Panc1 (cell line): ENCODE measurements around the gene DGKG. TPM values are rescaled to one million over a fixed set of nuclear protein-coding genes. Genes with fewer than 3 reads are reported as not detected.

Source experiments
- ATAC-seq: fragments of 200-7000 bp; cut with Tn5 transposase; 2 replicates; pipeline ENCODE4 v1.9.1; 2020; ENCODE audit warnings: mild to moderate bottlenecking, moderate library complexity
- BruUV-seq: library from RNA; stranded (reverse); fragments of 400-500 nt; replicated peaks from 2 replicates; lab custom pipeline; 2021; lab: Mats Ljungman, UMichigan
- CTCF ChIA-PET: fragments of 300-600 bp; sonication (Branson Sonifier 250); formaldehyde crosslinking; loops from one replicate; lab custom pipeline; 2022; ENCODE audit warnings: antibody characterized with exemption; lab: Charles Lee
- POLR2A ChIA-PET: fragments of 300-600 bp; sonication (Branson Sonifier 250); formaldehyde crosslinking; loops from one replicate; lab custom pipeline; 2022; ENCODE audit warnings: antibody characterized with exemption; lab: Charles Lee
- DNase-seq: peaks from one replicate; pipeline ENCODE4 v3.0.0-alpha.2; 2010; ENCODE audit warnings: low read depth, low spot score
- H3K27ac ChIP-seq: 2 replicates; pipeline ENCODE4 v1.5.1; 2011; ENCODE audit warnings: mild to moderate bottlenecking, low read length, inconsistent platforms
- H3K27me3 ChIP-seq: fragments of 200-500 bp; sonication (Bioruptor generic); 2 replicates; pipeline ENCODE4 v1.6.0; 2014; ENCODE audit warnings: low read length, inconsistent platforms; ENCODE audit not compliant: control insufficient read depth, insufficient read depth
- H3K36me3 ChIP-seq: fragments of 200-500 bp; sonication (Bioruptor generic); 2 replicates; pipeline ENCODE4 v1.5.1; 2014; ENCODE audit warnings: inconsistent platforms, mild to moderate bottlenecking, low read length, moderate library complexity; ENCODE audit not compliant: control insufficient read depth, insufficient read depth
- H3K4me1 ChIP-seq: 2 replicates; pipeline ENCODE4 v1.5.1; 2011; ENCODE audit warnings: inconsistent platforms, mild to moderate bottlenecking, low read length, moderate library complexity; ENCODE audit not compliant: control insufficient read depth, insufficient read depth
- H3K4me3 ChIP-seq, 2 experiments: 2 replicates each; pipeline ENCODE4 v1.5.1; 2011 to 2012; ENCODE audit warnings: low read depth in 2 of 2, low read length in 2 of 2, mild to moderate bottlenecking in 2 of 2, inconsistent platforms in 1 of 2, moderate library complexity in 1 of 2
- H3K9me3 ChIP-seq: fragments of 200-500 bp; sonication (Bioruptor generic); 2 replicates; pipeline ENCODE4 v1.5.1; 2014; ENCODE audit warnings: low read depth, mild to moderate bottlenecking, inconsistent platforms, low read length, moderate library complexity; ENCODE audit not compliant: control insufficient read depth, insufficient read depth
- CTCF ChIP-seq: fragments of 450-650 bp; IDR thresholded peaks from 2 replicates; pipeline ENCODE4 v1.5.1; 2017; ENCODE audit warnings: mild to moderate bottlenecking
- POLR2AphosphoS5 ChIP-seq: IDR thresholded peaks from 2 replicates; pipeline ENCODE4 v1.6.1; 2012; ENCODE audit warnings: mild to moderate bottlenecking, low read depth, low read length, moderate library complexity
- REST ChIP-seq, 2 experiments: IDR thresholded peaks; 2 replicates each; pipeline ENCODE4 v1.6.1; 2011 to 2012; ENCODE audit warnings: low read depth in 2 of 2, control low read depth in 1 of 2, low read length in 1 of 2, mild to moderate bottlenecking in 1 of 2, moderate library complexity in 1 of 2; ENCODE audit not compliant: insufficient read depth in 1 of 2
- SIN3A ChIP-seq: IDR thresholded peaks from 2 replicates; pipeline ENCODE4 v1.6.1; 2012; ENCODE audit warnings: low read depth, mild to moderate bottlenecking, low read length, moderate library complexity, borderline replicate concordance; ENCODE audit not compliant: insufficient read depth
- TCF7L2 ChIP-seq: IDR thresholded peaks from 2 replicates; pipeline ENCODE4 v1.6.1; 2011; ENCODE audit warnings: mild to moderate bottlenecking, low read depth, low read length, inconsistent platforms
- in situ Hi-C: cut with HindIII; loops from 2 replicates; pipeline ENCODE4 v1.10.0; 2016; ENCODE audit warnings: low sequenced_read_pairs, low pct_unique_long_range_greater_than_20kb
- intact Hi-C: fragments of 100-400 bp; cut with micrococcal nuclease; formaldehyde crosslinking; loops from one replicate; pipeline ENCODE4 v1.10.0; 2022; ENCODE audit not compliant: unreplicated experiment
- total RNA-seq: library from RNA; stranded (reverse); gene quantifications from one replicate; pipeline ENCODE4 v1.2.1, GENCODE V29; 2021; ENCODE audit not compliant: unreplicated experiment

DGKG gene
- total RNA-seq, 1 experiment from 2014 or later = 0.46 TPM

- TF ChIP-seq POLR2AphosphoS5 = no peak
Measured at GRCh38 chr3:186383026-186383993, 21.3 kb upstream of the DGKG start (continued).

GRCh38 chr3:186382217-186382885, 20.3 kb upstream of the DGKG start:
- TF ChIP-seq SIN3A = no peak
- no peak for TF ChIP-seq REST (IDR thresholded peaks at IDR 0.05; ENCODE audit: insufficient read depth in 1 of 2, low read depth in 2 of 2, low read length in 1 of 2)
- no peak for TF ChIP-seq TCF7L2
- TF ChIP-seq POLR2AphosphoS5 = no peak
- TF ChIP-seq CTCF = no peak; the same call in 1 of the 2 replicates
- Histone ChIP-seq H3K27ac (no peak overlapping the region), H3K4me1 (no peaks in the 10 kb centered on the region), H3K27me3 (peaks cover 10% of the 10 kb centered on the region), H3K36me3 (no peaks in the 10 kb centered on the region), H3K4me3 (no peak overlapping the region), H3K9me3 (no peaks in the 10 kb centered on the region)
- intact Hi-C loops (no loop called here), in situ Hi-C loops (no loop called here)
- no TSS peak for BruUV-seq
- ChIA-PET POLR2A (no interaction called here), CTCF (no interaction called here)
- DNase-seq = no peak
- no peak for ATAC-seq

- intact Hi-C loops = no loop called here
- no peaks in the 10 kb centered on the region for H3K9me3 ChIP-seq
- BruUV-seq = no TSS peak
- H3K27ac ChIP-seq = no peak overlapping the region
- ATAC-seq (no peak), DNase-seq (no peak)
- H3K4me3 ChIP-seq = no peak overlapping the region
- ChIA-PET CTCF (no interaction called here), POLR2A (no interaction called here)
- H3K36me3 ChIP-seq = no peaks in the 10 kb centered on the region
- TF ChIP-seq POLR2AphosphoS5 (no peak), CTCF (no peak), SIN3A (no peak), REST (IDR thresholded peaks at IDR 0.05; ENCODE audit: insufficient read depth in 1 of 2, low read depth in 2 of 2, low read length in 1 of 2) (no peak), TCF7L2 (no peak)
- H3K4me1 ChIP-seq = no peaks in the 10 kb centered on the region
- peaks cover 13% of the 10 kb centered on the region for H3K27me3 ChIP-seq
- in situ Hi-C loops = no loop called here
Measured at GRCh38 chr3:186381424-186382216, 19.6 kb upstream of the DGKG start.
